Calu3 (cell line): ENCODE data around the gene SHC2. TPM values are rescaled to one million over a fixed set of nuclear protein-coding genes. Genes with fewer than 3 reads are reported as not detected.

Experiments used
- BruUV-seq: library from RNA; stranded (reverse); fragments of 400-500 nt; replicated peaks from 2 replicates; lab custom pipeline; 2021; lab: Mats Ljungman, UMichigan
- CTCF ChIA-PET: fragments of 300-600 bp; sonication (Branson Sonifier 250); formaldehyde crosslinking; loops from one replicate; lab custom pipeline; 2022; ENCODE audit warnings: antibody characterized with exemption; lab: Charles Lee
- DNase-seq: peaks from one replicate; pipeline ENCODE4 v3.0.0; 2022
- H3K27ac Mint-ChIP-seq: one replicate; pipeline ENCODE4 v1.8.0; 2022; ENCODE audit warnings: mixed read lengths; ENCODE audit not compliant: unreplicated experiment
- H3K27me3 Mint-ChIP-seq: one replicate; pipeline ENCODE4 v1.8.0; 2022; ENCODE audit warnings: mixed read lengths; ENCODE audit not compliant: unreplicated experiment
- H3K36me3 Mint-ChIP-seq: one replicate; pipeline ENCODE4 v1.8.0; 2022; ENCODE audit warnings: mild to moderate bottlenecking, moderate library complexity, mixed read lengths; ENCODE audit not compliant: insufficient read depth, unreplicated experiment
- H3K4me1 Mint-ChIP-seq: one replicate; pipeline ENCODE4 v1.8.0; 2022; ENCODE audit warnings: mild to moderate bottlenecking, low read depth, mixed read lengths; ENCODE audit not compliant: unreplicated experiment
- H3K4me3 Mint-ChIP-seq: one replicate; pipeline ENCODE4 v1.8.0; 2022; ENCODE audit warnings: mild to moderate bottlenecking, low read depth, moderate library complexity, mixed read lengths; ENCODE audit not compliant: unreplicated experiment
- H3K9me3 Mint-ChIP-seq: one replicate; pipeline ENCODE4 v1.8.0; 2022; ENCODE audit warnings: low read depth, mixed read lengths; ENCODE audit not compliant: unreplicated experiment
- intact Hi-C: fragments of 100-400 bp; cut with micrococcal nuclease; formaldehyde crosslinking; loops from one replicate; pipeline ENCODE4 v1.10.0; 2022; ENCODE audit not compliant: unreplicated experiment
- total RNA-seq: library from RNA; stranded (reverse); gene quantifications from 2 replicates; pipeline ENCODE4 v1.2.3, GENCODE V29; 2022
- TF ChIP-seq, protein P1 (sequence below): fragments of 200-600 bp; IDR thresholded peaks from one replicate; pipeline ENCODE4 v1.8.0; 2022; ENCODE audit warnings: antibody characterized with exemption; ENCODE audit not compliant: unreplicated experiment

Gene SHC2
- total RNA-seq, 1 experiment from 2014 or later = 8.4 TPM

DNA sequence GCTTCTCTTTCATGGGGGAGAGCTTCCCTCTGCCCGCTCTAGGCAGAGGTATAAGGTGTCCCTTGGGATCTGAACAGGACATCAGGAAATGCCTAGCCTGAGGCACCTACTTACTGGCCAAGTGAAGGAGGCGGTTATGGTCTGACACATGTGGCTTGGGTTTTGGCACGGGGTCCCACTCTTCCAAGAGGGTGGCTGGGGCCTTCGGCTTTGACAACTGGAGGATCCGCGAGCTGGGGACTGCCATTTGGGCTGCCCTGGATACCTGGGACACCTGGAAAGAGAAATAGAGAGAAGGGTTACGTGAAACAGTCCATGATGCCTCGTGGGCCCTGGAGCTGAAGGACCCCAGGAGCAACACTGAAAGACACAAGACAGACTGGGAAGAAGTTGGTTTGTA is 93.9 kb downstream of the SHC2 start:
- DNase-seq = no peak
- no TSS peak for BruUV-seq
- peaks cover 58% of the 10 kb centered on the region for H3K27me3 Mint-ChIP-seq
- no peaks in the 10 kb centered on the region for H3K36me3 Mint-ChIP-seq
- no peak overlapping the region for H3K27ac Mint-ChIP-seq
- H3K9me3 Mint-ChIP-seq = no peaks in the 10 kb centered on the region
- no peaks in the 10 kb centered on the region for H3K4me1 Mint-ChIP-seq
- CTCF ChIA-PET = no interaction called here
- no peak overlapping the region for H3K4me3 Mint-ChIP-seq
- TF ChIP-seq, protein P1, sequence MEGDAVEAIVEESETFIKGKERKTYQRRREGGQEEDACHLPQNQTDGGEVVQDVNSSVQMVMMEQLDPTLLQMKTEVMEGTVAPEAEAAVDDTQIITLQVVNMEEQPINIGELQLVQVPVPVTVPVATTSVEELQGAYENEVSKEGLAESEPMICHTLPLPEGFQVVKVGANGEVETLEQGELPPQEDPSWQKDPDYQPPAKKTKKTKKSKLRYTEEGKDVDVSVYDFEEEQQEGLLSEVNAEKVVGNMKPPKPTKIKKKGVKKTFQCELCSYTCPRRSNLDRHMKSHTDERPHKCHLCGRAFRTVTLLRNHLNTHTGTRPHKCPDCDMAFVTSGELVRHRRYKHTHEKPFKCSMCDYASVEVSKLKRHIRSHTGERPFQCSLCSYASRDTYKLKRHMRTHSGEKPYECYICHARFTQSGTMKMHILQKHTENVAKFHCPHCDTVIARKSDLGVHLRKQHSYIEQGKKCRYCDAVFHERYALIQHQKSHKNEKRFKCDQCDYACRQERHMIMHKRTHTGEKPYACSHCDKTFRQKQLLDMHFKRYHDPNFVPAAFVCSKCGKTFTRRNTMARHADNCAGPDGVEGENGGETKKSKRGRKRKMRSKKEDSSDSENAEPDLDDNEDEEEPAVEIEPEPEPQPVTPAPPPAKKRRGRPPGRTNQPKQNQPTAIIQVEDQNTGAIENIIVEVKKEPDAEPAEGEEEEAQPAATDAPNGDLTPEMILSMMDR = no peak
- intact Hi-C loops = no loop called here

Other genes starting within 250 kb of the SHC2 start
- gene PLPP2, start 169.6 kb downstream of the SHC2 start, total RNA-seq = 113 and 126 TPM in 2 replicates
- gene MIER2, start 116.2 kb downstream of the SHC2 start, total RNA-seq = 22.8 and 28.4 TPM in 2 replicates
- 0.12 and 0.15 TPM in 2 replicates for gene C2CD4C, start 51.9 kb downstream of the SHC2 start, total RNA-seq
- 0.34 and 0.47 TPM in 2 replicates for gene MADCAM1, start 35.5 kb upstream of the SHC2 start, total RNA-seq
- gene TPGS1, start 46.5 kb upstream of the SHC2 start, total RNA-seq = 8.6 and 9.0 TPM in 2 replicates
- 46.1 and 50.6 TPM in 2 replicates for gene CDC34, start 70.7 kb upstream of the SHC2 start, total RNA-seq
- gene GZMM, start 83.0 kb upstream of the SHC2 start, total RNA-seq = 0.42 TPM in 1 of 2 replicates, not detected in the other
- gene BSG, start 111.6 kb upstream of the SHC2 start, total RNA-seq = 354 and 394 TPM in 2 replicates
- 0.09 and 0.32 TPM in 2 replicates for gene HCN2, start 128.8 kb upstream of the SHC2 start, total RNA-seq
- gene POLRMT, start 172.5 kb upstream of the SHC2 start, total RNA-seq = 51.4 and 57.5 TPM in 2 replicates
- gene FGF22, start 178.8 kb upstream of the SHC2 start, total RNA-seq = 0.24 and 0.39 TPM in 2 replicates
- gene RNF126, start 202.2 kb upstream of the SHC2 start, total RNA-seq = 44.8 and 46.4 TPM in 2 replicates
- gene FSTL3, start 215.4 kb upstream of the SHC2 start, total RNA-seq = 6.9 and 7.1 TPM in 2 replicates
- not detected in 2 replicates for gene PRSS57, start 234.4 kb upstream of the SHC2 start, total RNA-seq
- 0.56 and 0.83 TPM in 2 replicates for gene PALM, start 247.9 kb upstream of the SHC2 start, total RNA-seq